HG03442 (cell line): ENCODE measurements around the gene CAMTA1.

Experiments
- ATAC-seq: cut with Tn5 transposase; IDR thresholded peaks from one replicate; pipeline ENCODE4 v1.9.1; 2021; ENCODE audit warnings: mild to moderate bottlenecking, moderate library complexity; ENCODE audit not compliant: unreplicated experiment

CAMTA1 gene

GRCh38 chr1:7567376-7567775, 782.1 kb downstream of the CAMTA1 start:
- ATAC-seq = no peak

DNA sequence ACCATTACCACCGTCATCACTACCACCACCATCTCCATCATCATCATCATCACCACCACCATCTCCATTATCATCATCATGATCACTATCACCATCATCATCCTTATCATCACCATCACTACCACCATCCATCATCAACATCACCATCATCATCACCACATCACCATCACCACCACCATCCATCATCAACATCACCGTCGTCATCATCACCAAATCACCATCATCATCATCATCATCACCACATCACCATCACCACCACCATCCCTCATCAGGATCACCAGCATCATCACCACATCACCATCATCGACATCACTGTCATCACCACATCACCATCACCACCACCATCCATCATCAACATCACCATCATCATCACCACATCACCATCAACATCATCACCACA, 782.8 kb downstream of the CAMTA1 start:
- no peak for ATAC-seq

DNA sequence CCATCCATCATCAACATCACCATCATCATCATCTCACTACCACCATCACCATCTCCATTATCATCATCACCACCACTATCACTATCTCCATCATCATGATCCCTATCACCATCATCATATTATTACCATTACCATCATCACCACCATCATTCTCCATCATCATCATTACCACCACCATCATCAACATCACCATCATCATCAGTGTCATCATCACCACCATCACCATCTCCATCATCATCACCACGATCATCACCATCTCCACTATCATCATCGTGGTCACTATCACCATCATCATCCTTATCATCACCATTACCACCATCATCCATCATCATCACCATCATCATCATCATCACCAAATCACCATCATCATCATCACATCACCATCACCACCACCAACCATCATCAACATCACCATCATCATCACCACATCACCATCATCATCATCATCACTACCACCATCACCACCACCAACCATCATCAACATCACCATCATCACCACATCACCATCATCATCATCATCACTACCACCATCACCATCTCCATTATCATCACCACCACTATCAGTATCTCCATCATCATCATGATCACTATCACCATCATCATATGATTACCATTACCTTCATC, 783.8 kb downstream of the CAMTA1 start:
- ATAC-seq = no peak

- no peak for ATAC-seq
Measured at GRCh38 chr1:7570311-7570710, 785.1 kb downstream of the CAMTA1 start.

- no peak for ATAC-seq
Measured at GRCh38 chr1:7572654-7573152, 787.4 kb downstream of the CAMTA1 start.

GRCh38 chr1:7573481-7573880, 788.2 kb downstream of the CAMTA1 start:
- ATAC-seq = no peak

- ATAC-seq = no peak
Measured at GRCh38 chr1:7574121-7575040, 789.1 kb downstream of the CAMTA1 start.

DNA sequence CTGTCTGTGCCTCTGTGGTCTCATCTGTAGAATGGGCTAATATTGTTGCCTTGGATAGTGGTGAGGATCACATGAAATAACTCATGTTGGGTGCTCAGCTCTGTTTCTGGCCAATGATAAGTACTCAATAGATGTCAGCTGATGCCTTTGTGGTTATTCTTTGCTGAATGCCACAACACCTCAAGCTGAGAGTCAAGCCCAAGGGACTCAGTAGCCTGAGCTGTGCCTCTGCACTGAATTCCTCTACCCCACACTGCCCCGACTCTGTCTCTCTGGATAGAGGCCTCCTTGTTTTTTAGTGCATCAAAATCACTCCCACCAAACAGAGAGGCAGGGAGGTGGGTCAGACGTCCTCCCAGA, 789.8 kb downstream of the CAMTA1 start:
- no peak for ATAC-seq

- no peak for ATAC-seq
Measured at GRCh38 chr1:7576946-7577657, 791.8 kb downstream of the CAMTA1 start.

DNA sequence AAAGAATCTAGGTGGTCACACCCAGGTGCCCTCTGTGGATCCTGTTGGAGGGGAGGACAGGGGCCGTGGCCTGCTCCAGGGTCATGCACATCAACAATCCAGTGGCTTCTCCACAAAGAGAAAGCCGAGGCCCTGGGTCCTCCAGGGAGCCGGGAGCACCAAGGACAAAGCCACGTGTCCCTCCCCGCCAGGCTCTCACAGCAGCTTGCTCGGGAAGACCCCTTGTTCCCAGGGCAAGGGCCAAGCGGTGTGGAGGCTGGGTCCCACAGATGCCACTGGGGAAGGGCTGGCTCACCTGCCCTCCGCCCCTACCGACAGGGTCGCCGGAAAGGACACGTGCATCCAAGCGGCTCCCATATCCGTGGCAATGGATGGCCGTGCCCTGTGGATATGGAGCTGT, 793.0 kb downstream of the CAMTA1 start:
- no peak for ATAC-seq

- no peak for ATAC-seq
Measured at GRCh38 chr1:7579016-7579415, 793.8 kb downstream of the CAMTA1 start.

GRCh38 chr1:7579831-7580804, 794.9 kb downstream of the CAMTA1 start:
- ATAC-seq = no peak

DNA sequence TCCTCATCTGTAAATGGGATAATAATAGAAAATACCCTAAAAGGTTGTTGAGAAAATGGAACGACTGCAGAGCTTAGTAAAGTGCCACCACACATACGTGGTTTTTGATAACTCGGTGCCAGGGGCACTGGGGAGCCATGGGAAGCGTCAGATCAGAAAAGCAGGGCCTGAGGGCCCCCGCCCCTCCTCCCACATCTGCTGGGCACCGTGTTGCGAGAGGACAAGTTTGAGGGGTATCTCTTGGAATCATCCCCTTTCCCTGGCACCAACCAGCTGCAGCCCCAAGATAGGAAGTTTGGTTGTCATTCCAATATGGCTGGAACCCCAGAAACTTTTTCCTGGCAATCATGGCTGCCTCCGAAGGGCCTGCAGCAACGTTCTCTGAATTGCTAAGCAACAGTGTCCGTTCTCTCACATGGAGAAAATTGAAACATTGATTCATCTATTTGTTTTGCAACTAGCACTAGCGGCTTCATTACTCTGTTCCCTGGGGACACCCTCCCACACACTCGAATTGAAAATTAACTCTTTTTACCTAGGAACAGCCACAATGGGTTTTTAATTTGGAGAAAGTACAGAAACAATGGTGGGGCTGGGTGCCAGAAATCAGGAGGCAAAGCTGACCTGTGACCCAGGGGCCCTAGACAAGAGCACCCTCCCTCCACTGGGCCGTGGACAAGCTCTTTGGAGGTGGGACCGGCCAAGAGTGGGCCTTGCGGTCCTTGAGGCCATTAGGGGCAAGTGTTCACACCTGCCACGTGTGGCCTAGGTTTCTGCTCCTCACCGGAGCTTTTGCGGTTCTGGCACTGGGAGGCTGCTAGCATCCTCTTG, 795.9 kb downstream of the CAMTA1 start:
- no peak for ATAC-seq

DNA sequence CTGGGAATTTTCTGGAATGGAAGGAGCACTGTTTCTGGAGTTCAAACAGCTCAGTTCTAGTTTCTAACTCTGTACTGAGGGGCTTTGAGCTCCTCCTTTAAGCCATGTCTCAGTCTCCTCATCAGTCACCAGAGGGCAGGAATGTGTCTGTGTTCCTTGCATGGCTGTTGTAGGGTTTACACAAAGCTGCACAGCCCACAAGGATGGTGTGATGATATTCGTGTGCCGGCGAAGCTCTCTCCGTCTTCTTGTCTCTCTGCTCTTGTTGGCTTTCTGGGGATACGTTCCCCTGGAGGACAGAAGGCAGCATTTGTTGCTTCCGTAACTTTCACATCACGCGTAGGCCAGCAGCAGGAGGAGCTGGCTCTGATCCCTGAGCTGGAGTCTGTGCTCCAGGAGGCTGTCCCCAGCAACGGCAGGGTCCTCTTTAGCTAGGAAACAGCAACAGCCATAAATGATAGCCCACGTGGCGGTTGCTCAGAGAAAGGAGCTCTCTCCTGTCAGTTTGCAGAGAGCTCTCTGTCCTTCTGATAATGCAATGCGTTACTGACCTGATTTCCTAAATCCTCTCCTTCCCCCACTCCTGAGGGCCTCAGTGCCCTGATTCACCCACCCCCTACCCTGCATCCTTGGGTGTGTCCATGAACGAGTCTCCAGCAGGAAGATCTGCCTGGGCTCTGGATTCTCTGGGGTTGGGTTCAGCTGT, 796.7 kb downstream of the CAMTA1 start:
- ATAC-seq = no peak

DNA sequence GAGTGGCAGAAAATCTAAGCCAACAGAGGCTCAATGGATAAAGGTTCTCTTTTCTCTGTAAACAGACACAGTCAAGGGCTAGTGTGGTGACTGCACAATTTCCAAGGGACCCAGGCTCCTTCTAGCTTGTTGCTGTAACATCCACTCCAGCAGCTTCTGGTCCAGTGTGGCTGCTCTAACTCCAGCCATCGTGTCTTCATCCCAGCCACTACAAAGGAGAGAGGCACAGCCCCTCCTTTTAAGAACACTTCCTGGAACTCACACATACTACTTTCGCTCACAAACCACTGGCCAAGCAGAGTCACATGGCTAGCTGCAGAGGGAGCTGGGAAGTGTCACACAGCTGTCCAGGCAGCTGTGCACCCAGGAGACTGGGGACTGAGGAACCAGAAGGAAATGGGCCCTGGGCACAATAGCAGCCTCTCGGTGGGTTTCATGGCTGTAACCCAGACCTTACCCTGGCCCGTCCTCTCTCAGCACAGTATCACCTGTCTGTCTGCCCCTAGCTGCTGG, 797.3 kb downstream of the CAMTA1 start:
- no peak for ATAC-seq

DNA sequence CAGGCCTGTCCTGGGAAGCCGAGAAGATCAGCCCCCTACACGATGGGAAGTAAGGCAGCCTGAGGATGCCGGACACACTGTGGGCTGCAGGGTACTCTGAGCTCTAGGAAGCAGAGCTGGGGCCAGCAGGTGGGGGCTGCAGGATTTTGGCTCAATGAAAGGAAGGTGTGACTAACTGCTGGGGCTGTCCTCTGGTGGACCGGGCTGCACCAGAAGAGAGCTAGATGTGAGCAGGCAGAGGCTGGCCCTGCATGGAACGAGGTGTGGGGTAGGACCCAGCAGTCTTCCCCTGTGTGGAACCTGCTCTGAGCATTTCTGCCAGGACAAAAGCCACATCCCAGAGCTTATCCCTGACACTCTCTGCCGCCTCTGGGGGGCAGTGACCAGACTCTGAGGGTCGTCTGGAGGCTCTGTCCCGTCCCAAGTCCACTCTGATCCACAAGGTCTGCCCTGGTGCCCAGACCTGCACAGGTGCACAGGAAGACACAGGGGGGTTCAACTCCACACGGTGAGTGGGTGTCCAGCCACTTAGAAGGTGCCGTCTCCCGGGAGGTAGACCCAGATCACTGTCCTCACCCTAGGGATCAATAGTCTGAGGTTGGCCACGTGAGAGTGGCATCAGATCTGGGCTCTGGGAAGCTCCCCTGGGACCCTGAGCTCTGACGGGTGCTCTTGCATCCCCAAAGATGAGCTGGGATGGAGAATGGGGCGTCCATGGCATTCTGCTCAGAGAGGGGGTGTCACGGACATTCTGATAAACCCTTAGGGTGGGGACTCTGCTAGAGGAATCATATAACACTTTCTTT, 798.2 kb downstream of the CAMTA1 start:
- no peak for ATAC-seq

DNA sequence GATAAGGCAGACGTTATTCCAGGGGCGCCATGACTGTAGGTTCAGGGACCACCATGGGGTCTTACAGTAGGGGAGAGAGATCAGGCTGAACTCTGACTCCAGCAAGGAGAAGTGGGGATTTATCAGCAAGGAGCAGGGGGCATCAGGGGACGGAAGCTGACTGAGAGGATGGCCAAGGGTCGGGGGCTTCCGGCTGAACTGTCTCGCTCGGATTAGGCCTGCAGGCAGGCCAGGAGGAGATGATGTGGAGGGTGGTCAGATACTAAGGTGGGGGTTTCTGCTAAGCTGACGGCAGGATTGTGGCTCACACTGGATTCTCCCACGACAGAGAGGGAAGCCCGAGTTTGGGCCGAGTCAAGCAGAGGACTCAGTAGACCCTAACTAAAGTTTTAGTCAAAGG, 798.9 kb downstream of the CAMTA1 start:
- ATAC-seq = no peak

DNA sequence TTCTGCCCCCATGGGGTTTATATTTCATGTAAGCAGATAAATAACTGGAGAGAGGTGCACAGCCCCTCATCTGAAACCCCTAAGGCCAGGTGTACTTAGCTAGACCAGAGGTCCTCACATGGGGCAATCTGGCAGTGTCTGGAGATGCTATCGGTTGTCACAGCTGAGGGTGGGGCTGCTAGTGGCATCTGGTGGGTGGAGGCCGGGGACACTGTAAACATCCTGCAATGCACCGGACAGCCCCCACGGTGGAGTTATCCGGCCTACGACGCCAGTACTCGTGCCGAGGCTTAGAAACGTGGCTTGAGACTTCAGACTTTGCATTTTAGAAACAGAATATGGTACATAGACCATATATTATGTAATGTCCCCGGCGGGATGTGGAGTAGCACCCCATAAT, 799.4 kb downstream of the CAMTA1 start:
- ATAC-seq = no peak
